ELR (cell line): ENCODE data around the gene GRB10.

ENCODE experiments used
- DNase-seq: peaks from one replicate; pipeline ENCODE4 v3.0.0-alpha.2; 2015; ENCODE audit warnings: low read depth

The GRB10 gene

DNA sequence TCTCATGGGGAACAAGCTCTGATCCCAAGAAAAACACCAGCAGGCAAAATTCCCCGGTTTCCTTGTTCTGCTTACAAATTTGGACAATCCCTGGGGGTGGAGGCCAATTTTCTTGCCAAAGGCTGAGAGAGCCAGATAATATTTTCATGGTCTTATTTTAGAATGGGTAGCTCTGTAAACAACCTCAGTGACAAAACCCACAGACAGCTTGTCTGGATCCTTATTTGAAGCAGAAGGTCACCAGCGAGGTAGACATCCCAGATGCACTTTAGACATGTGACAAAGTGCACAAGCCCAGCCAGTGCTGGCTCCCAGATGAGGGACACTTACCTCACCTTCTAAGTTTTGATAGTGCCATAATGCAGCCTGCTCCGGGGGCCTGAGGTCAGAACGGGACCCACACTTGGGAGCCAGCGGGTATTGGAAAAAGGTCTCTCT lies 114.9 kb downstream of the GRB10 start:
- DNase-seq, result no peak

DNA sequence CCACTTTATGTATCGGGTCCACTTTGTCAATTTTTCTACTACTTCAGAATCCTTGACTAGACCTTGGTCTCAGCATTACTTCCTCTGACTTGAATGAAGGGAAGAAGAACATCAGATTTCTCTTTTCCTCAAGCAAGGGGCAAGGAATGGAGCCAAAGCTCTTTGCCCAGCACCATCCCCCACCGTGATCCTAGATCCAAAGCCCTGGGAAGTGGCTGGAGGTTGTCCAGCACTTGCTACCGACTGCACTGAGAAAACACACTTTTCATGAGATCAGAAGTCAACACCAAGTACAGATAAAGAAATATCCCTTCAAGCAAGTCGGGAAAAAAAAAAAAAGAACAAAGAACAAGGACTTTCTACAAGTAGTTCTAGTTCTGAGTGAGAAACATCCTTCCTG lies 115.4 kb downstream of the GRB10 start:
- no peak for DNase-seq

DNA sequence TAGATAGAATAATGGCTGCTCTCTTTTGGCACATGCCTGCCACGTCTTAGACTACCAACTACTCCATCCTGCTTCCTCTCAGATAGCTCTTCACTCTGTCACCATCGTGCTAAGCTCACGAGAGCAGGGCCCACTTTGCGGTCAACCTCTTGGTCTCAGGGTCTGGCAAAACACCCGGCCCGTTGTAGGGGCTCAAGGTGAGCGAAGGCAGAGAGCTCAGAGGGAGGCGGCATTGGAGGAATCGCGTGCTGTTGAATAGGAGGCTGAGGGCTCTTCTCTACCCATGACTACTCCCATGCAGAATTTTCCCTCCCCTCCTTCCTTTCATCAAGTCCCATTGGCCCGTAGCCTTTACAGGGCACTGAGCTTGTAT lies 116.6 kb downstream of the GRB10 start:
- DNase-seq, result no peak

DNA sequence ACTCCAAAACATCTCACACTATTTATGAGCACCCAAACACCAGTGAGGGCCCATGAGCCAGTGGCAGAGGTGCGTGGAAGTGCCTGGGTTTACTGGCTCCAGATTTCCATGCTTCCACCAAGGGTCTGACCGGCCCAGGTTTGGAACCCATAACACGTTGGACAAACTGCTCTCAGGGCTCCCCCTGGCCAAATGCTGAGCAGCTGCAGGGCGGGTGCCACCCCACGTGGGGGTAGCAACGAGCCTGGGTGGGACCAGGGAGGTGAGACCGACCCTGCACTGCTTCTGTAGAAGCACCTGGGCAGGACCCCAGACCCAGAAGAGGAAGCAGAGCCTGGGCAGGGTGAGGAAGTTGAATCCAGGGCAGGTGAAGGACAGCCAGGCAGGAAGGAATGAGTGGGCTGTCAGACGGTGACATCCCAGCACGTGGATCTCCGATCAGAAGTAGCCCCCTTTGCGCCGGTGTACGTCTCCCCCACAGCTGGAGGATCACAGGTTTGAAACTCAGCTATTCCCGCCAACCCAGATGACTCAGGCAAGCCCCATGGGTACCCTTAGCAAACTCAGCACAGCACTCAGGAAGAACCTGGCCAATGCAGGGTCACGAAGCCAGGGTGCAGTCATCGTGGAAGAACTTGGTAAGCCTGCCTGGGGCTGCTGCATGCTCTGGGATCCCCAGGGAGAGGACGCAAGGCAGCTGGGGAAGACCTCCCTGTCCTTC lies 117.1 kb downstream of the GRB10 start:
- DNase-seq, result peak; percentile 56

DNA sequence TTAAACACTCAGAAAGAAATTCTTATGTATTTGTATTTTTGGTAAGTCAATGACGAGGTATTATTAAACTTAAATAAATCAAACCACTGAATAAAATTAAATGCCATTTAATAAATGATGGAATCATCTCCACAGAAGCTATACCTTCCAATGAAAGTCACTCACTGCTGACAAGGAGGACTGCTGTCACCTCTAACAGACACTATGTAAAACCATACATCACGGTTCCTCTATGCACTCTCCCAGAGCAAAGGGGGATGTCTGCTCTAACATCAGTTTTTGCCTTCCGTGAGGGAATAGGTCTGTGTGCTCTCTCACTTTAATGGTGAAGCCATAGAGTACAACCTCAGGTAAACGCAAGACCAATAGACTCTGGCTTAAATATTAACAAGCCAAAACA lies 117.8 kb downstream of the GRB10 start:
- no peak for DNase-seq

DNA sequence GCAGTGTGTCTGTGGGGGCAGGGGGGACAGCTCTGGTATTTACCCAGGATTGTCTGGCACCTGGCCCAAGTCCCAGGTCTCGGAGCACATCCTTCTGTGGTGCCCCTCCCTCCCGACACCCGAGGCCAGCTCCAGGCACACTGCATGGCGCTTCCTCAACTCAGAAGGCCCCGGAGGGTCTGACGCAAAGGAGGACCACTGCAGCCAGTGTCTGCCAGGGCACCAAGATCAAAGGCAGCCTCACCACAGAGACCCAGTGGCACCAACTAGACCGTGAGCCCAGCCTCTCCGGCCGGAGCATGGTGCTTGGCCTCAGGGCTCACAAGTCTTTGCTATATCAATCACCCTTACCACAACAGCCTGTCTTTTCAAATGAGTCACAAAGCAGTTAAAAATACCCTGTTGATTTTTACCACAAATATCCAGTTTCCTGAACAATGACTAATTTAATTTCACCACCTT lies 118.2 kb downstream of the GRB10 start:
- DNase-seq, result peak; percentile 82

DNA sequence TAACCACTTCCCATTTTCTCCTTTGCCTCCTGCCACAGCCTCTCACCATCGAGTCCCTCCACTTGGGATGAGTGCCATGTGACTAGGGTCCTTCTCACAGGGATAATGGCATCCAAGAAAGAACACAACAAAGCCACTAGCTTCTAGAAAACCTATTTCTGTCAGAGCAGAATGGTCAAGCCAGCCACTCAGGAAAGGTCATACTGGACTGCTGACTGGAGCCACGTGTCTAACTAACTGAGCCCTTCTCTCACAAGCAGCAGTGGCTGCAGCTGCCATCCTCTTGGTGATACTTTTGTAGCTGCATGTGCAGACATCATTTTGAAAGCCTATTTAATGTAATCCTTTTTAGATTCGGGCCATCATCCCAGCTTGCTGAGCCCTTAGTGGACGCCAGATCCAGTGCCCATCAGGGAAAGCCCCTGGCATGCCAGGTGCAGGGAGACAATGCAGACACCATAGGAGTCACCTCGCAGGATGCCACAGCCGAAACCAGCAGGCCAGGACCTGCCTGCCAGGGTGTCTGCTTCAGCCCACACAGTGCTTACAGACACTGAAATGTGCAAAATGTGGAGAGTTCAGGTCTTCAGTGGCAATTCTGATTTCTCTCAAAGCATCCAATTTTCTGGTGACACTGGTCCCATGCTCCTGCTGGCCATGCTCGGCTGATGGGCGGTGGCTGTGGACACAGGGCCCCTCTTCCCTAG lies 119.1 kb downstream of the GRB10 start:
- no peak for DNase-seq

DNA sequence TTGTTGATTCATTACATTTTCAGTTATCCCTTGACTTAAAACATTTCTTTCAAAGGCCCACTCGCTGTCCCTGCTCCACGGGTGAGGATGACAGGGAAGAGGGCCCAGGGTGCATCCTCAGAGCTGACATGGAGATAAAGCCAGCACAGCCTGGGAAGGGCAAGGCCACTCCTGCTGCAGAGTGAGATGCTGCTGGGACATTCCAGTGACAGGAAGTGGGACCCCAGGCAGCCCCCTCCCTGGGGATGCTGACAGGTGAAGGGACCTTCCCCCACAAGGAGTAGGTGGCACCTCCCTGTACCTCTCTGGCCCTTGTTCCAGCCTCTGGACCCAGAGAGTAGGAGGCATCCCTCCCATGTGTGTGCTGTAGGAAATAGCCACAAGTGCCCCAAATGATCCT lies 119.7 kb downstream of the GRB10 start:
- DNase-seq, result no peak

DNA sequence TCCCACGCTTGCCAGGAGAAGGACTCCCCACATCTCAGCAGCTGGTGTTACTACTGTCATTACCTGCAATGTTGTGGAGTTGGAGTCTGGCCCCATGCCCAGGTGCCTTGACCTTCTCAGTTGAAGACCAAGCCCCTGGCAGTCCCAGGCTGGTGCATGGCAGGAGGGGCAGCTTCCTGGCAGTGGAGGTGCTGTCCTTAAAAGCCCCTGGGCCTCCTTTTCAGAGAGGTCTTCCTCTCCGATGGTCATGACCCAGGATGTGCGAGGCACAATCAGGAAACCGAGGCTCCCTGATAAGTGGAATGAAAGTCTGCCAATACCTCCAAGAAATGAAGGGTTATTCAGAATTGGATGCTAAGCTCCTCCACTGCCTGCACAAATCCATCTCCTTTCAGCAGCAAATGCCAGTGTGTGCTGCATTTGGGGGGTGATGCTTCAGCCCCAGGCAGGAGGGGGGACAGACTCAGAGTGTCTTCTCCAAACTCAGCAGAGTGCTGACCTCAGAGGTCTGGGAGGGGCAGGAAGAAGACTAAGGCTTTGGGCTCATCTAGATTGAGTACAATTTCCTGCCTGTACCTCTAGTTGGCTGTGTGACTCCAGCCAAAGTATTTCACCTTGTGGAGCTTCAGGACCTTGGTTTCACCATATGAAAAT lies 120.5 kb downstream of the GRB10 start:
- no peak for DNase-seq

DNA sequence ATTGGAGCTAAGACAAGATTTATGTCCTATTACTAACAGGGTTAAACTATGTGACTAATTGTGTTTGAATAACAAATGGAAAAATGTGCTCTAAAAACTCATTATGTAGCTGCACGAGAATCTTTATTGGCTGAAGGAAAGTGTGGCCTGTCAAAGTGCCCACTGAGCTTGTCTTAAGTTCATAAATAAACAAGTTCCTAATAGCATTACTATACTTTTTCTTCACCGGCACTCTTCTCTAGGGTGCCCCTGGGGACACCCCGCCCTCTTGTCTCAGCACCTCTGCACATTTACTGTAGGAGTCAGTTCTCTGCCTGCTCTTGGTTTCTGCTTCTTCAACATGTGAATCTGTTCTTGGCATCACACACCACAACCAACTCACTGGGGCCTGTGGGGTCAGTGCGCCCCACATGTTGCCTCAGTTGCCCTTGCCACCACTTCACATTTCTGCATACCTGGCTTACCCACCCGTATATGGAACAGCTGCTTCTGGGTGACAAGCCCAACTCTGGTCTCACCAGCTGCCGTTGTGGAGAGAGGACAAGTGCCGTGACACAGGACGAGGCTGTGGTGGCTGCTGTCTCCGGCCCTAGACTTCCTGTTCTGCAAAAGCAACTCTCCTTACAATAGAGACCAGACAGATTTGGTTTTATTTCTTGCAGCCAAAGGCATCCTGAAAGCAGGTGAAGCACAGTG lies 121.2 kb downstream of the GRB10 start:
- no peak for DNase-seq

DNA sequence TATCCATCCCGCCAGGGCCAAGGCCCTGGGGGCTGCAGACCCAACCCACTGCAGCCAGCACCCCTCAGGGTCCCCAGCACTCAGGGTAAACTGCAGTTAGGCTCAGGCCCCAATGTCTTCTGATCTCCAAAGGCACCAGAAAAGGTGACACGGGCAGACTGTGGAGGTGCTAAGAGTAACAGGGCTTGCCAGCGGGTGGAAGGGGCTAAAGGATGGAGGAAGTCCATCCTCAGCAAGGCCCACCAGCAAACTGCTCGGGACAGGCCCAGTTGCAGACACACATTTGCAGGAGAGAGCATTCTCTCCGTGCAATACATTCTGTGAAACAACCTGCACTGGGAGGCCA lies 121.9 kb downstream of the GRB10 start:
- DNase-seq, result no peak

DNA sequence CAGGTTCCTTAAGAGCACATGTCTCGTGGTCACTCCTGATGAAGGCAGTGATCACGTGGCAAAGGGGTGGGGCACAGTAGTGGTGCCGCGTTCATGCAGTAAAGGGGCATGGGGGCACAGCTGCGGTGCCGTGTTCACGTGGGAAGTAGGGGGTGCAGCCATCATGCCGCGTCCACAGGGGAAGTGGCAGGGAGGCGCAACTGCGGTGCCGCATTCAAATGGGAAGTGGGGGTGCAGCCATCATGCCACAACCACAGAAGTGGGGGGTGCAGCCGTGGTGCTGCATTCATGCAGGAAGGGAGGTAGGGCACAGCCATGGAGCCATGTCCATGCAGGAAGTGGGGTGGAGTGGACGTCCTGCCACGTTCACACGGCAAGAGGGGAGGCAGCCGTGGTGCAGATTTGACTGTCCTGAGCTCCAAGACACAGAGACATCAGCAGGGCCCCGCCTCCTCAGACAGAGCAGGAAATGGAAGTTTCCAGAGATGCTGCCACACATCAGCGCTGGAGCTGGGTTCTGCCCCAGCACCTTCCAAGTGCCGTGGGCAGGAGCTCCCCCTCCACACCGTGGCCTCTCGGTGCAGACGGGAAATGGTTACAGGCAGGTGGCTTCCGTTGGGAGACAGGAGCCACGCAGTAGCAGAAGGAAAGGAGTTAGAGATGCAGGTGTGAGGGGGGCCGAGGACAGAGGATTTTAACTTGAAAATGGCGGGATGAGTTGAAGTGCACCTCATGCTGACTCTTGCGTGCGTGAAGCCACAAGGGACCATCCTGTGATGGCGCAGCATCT lies 122.5 kb downstream of the GRB10 start:
- no peak for DNase-seq

DNA sequence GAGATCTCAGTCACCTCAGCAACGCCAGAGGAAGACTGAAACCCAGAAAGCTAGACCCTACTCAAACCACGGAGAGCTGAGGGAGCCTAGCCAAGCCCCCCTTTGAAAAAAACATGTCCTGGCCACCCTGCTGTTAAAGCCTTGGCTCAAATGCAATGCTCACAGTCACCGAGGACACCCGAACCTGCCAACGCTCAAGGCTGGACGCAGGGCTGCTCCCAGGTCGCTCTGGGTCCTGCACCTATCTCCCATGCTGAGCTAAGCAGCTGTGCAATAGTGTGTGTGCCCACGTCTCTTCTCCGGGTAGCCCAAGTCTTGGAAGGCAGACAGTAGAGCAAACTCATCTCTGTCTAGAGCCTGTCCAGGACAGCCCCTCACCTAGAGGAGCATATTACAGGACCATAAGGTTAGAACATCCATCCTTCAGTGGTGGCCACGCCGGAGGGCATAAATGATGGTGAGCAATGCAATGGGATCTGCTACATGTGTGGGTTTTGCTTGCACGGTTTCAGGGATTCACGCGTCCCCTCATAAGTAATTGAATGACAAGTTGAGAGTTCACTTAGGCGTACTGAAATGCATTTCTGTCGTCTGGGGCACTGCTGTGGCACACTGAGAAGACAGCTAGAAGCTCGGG lies 123.2 kb downstream of the GRB10 start:
- no peak for DNase-seq

DNA sequence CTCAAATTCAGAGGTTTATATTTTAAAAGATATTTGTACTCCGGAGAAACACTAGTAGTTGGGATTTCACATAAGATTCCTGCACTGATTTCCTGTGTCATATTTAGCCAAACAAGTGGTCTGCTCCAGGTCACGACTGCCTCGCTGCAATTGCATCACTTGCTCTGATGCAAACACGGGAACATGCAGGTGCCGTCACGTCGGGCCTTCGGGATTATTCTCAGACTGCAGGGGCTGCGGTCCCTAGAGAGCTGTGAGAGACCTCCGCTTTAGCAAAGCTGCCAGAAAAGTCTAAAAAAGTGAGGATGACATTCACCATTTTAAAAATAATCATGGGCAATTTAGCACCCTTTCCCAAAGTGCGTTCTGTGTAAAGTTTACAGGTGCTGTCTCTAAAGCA lies 124.0 kb downstream of the GRB10 start:
- no peak for DNase-seq

DNA sequence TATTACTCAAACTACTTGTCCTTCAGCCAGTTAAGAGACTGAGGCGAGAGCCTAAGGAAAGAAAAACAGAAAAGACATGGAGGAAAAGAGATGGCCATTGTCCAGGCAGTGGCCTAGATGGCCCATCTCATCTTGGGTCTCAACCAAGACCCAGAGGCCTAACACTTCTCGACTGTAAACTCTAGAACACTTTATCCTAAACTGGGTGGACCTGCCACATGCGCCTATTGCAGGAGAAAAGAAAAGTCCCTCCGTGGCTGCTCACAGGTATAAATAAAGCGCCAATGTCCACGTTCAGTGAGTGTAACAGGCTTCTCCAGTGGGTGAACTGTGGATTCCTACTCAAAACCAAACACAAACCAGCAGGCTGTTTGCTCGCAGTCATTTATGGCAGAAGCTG lies 124.8 kb downstream of the GRB10 start:
- DNase-seq, result no peak

DNA sequence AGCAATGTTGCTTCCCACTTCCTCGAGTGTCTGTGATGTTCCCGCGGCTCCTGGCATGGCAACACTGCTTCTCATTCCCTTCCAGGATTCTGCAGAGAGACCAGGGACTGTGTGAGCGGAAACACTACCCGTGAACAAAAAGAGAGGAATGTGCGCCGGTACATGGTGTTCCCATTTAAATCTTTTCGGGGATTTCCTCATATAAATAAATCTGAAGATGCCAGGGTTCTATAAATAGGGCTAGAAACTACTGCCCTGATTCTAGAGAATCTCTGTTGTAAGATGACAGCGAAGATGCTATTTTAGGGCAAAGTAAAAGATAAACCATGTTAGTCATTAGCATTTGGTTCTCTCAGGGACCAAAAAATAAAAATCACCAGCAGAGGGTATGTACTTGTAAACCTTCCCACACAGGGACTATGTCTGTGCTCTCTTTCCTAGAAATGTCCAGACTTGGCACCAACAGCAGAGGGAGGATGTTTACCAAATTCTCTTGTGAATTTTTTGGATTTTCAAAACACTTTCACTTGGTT lies 125.3 kb downstream of the GRB10 start:
- peak; percentile 7 for DNase-seq

DNA sequence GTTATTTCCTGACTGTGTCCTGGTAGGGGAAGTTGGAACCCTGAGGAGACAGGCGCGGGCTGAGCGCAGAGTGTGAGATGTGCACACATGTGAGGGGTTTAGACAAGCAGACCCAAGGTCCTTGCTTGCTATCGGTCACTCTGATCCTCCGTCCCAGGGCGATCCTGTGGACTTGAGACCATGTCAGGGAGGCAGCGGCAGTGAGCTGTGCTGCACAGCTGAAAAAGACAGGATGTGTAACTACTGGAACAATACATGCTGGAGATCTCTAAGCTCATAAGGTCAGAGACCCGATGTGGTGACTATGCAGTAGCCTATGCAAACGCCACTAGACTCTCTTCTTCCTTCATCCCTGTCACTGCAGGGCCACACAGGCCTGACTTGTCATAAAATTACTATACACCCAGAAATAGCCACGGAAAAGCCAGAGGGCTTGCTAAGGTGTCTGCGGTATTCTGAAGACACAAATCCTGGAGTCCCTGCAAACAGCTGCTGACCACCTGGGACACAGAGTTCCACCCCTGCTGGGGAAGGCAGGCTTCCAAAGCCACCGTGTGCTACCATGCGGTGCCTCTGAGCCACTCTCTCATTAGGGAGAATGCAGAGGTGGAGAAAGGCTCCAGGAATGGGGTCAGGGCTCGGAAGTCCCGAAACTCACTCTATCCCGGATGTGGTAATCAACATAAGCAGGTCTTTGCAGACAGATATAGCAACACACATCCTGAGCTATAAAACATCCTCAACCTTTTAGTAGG lies 126.4 kb downstream of the GRB10 start:
- DNase-seq, result no peak

DNA sequence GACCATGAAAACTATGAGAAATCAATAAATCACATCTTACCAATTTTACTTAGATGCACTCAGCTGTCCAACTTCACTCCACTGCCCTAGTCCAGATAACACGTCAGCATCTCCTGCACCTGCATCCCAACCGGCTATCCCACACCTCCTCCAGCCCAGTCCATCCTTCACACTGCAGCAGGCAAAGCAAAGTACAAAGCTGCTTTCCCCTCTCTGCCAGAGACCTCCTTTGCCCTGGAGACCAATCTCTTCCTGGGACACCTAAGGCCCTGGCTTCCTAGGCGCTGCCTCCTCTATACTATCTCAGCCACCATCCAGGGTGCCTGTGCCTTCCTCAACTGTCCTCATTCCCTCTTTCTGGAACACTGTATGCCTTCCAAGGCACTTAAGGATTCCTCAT lies 127.2 kb downstream of the GRB10 start:
- no peak for DNase-seq

DNA sequence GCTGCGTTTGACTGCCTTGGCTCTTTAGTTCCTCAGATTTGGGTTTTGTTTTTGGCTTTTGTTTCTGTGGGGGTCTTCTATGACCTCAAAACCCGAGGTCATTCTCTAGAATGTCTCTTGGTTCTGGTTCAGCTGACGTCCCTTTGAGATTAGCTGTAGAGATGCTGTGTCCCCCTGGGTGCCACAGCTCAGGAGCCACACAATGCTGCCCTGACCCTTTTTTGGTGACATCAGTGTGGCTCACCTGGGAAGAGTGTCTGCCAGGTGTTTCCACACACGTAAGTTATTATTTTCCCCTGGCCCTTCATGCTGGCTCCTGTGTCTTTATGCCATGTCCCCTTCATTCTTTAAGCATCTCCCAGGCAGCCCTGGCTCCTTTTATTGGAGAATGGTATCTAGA lies 127.7 kb downstream of the GRB10 start:
- no peak for DNase-seq

DNA sequence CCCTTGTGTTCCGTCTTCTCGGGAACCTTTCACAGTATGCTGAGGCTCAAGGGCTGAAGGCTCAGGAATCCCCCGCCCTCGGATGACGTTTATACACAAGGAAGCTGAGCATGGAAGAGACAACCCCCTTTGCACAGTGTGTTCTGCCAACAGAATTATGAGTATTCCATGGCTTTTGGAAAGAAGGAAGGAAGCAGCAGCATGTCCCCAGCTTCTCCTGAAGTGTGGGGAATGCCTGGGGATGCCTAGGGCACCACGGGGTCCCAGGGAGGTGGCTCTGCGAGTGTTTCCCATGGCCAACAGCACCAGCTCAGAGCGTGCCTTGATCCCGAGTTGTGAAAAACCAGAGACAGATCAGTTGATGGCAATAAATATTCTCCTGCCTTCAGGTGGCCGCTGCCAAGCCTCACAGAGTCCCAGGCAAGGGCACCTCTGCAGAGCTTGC lies 128.7 kb downstream of the GRB10 start:
- DNase-seq, result no peak
